HepG2 (cell line): Measurements from ENCODE around the gene PARP1. TPM values are rescaled to one million over a fixed set of nuclear protein-coding genes. Genes with fewer than 3 reads are reported as not detected.

Experiments used
- ATAC-seq: fragments of 200-7000 bp; cut with Tn5 transposase; 3 replicates; pipeline ENCODE4 v1.9.1; 2020; ENCODE audit warnings: mild to moderate bottlenecking, moderate library complexity
- BruUV-seq: library from RNA; stranded (reverse); fragments of 400-500 nt; replicated peaks from 2 replicates; lab custom pipeline; 2021; lab: Mats Ljungman, UMichigan
- CTCF ChIA-PET: fragments of 300-600 bp; formaldehyde crosslinking; extraction: SDS; loops from one replicate; lab custom pipeline; 2021; ENCODE audit warnings: low total read pairs, inconsistent platforms, low intra/inter-chr PET ratio; lab: Yijun Ruan, JAX
- POLR2A ChIA-PET: fragments of 350-600 bp; sonication (Branson Sonifier 250); formaldehyde crosslinking; loops from one replicate; lab custom pipeline; 2020; ENCODE audit warnings: antibody characterized with exemption, inconsistent platforms; lab: Yijun Ruan, JAX
- DNase-seq: peaks from one replicate; pipeline ENCODE4 v3.0.0-alpha.2; 2015; ENCODE audit warnings: low spot score
- FAIRE-seq: peaks from 3 replicates; lab custom pipeline; 2011; peaks lifted over from hg19 to GRCh38; lab: Jason Lieb, UNC
- H2AFZ ChIP-seq: one replicate; pipeline ENCODE4 v1.6.1; 2011; ENCODE audit warnings: low read length, inconsistent platforms
- H3K27ac ChIP-seq: fragments of 300-600 bp; 3 replicates; pipeline ENCODE4 v1.8.0; 2011; ENCODE audit warnings: mixed run types, mild to moderate bottlenecking, mixed read lengths, low read length, inconsistent platforms; ENCODE audit not compliant: insufficient read depth; ENCODE audit errors: extremely low read length
- H3K27me3 ChIP-seq, 2 experiments: fragments of 200-600 bp in 1 of 2; 2 replicates in 1 of 2; 3 replicates in 1 of 2; pipeline versions ENCODE4 v1.6.0 to v1.8.0; 2011; ENCODE audit warnings: low read length in 2 of 2, mild to moderate bottlenecking in 2 of 2, moderate library complexity in 2 of 2, inconsistent platforms in 1 of 2; ENCODE audit not compliant: insufficient read depth in 2 of 2, control insufficient read depth in 1 of 2
- H3K36me3 ChIP-seq, 2 experiments: fragments of 200-600 bp in 1 of 2; replicated peaks in 1 of 2; 2 replicates in 1 of 2; 3 replicates in 1 of 2; pipeline versions ENCODE4 v1.5.1 to v1.8.0; 2011; ENCODE audit warnings: low read length in 2 of 2, inconsistent platforms in 1 of 2; ENCODE audit not compliant: insufficient read depth in 2 of 2, control insufficient read depth in 1 of 2
- H3K4me1 ChIP-seq: 2 replicates; pipeline ENCODE4 v1.5.1; 2012; ENCODE audit warnings: low read length, inconsistent platforms; ENCODE audit not compliant: insufficient read depth
- H3K4me2 ChIP-seq: 2 replicates; pipeline ENCODE4 v1.6.0; 2011; ENCODE audit warnings: low read depth, low read length, inconsistent platforms
- H3K4me3 ChIP-seq, 3 experiments: fragments of 200-600 bp in 1 of 3; sonication (generic), shearing (Covaris generic) in 1 of 3; replicated peaks in 1 of 3; 2 replicates each; pipeline ENCODE4 v1.5.1; 2011 to 2016; ENCODE audit warnings: low read length in 3 of 3, inconsistent platforms in 2 of 3, low read depth in 2 of 3, mild to moderate bottlenecking in 2 of 3, control low read depth in 1 of 3, mixed read lengths in 1 of 3; ENCODE audit not compliant: insufficient read depth in 1 of 3
- H3K79me2 ChIP-seq: one replicate; pipeline ENCODE4 v1.6.1; 2011; ENCODE audit warnings: low read length, inconsistent platforms; ENCODE audit not compliant: insufficient read depth
- H3K9ac ChIP-seq: 2 replicates; pipeline ENCODE4 v1.6.0; 2011; ENCODE audit warnings: mild to moderate bottlenecking, low read depth, low read length, inconsistent platforms; ENCODE audit not compliant: insufficient read depth
- H3K9me3 ChIP-seq: 2 replicates; pipeline ENCODE4 v1.5.1; 2012; ENCODE audit warnings: mild to moderate bottlenecking, low read length
- H4K20me1 ChIP-seq: 2 replicates; pipeline ENCODE4 v1.6.0; 2011; ENCODE audit warnings: inconsistent platforms, mild to moderate bottlenecking, low read length, moderate library complexity; ENCODE audit not compliant: insufficient read depth
- ARHGAP35 ChIP-seq: sonication (generic); formaldehyde crosslinking; IDR thresholded peaks from 2 replicates; pipeline ENCODE4 v1.9.0; 2022; ENCODE audit warnings: mild to moderate bottlenecking, inconsistent platforms, moderate library complexity, missing genetic modification reagents, borderline replicate concordance
- CREB1 ChIP-seq, 2 experiments: fragments of 450-650 bp in 1 of 2; IDR thresholded peaks; 2 replicates each; pipeline ENCODE4 v1.6.1; 2016 to 2017; ENCODE audit warnings: control low read depth in 1 of 2, mild to moderate bottlenecking in 1 of 2, missing compliant biosample characterization in 1 of 2, missing genetic modification characterization in 1 of 2
- ETV6 ChIP-seq: sonication (generic); formaldehyde crosslinking; conservative IDR thresholded peaks from 2 replicates; pipeline ENCODE4 v1.4.0; 2020; ENCODE audit warnings: missing genetic modification reagents
- GLI4 ChIP-seq: sonication (generic); formaldehyde crosslinking; IDR thresholded peaks from 2 replicates; pipeline ENCODE4 v1.5.1; 2020; ENCODE audit warnings: missing genetic modification reagents, mild to moderate bottlenecking, moderate library complexity, borderline replicate concordance
- HMG20A ChIP-seq: IDR thresholded peaks from 2 replicates; pipeline ENCODE4 v1.6.1; 2016; ENCODE audit warnings: borderline replicate concordance
- NCOA5 ChIP-seq: sonication (generic); formaldehyde crosslinking; IDR thresholded peaks from 2 replicates; pipeline ENCODE4 v1.4.0; 2020; ENCODE audit warnings: missing genetic modification reagents
- POGK ChIP-seq: sonication (generic); formaldehyde crosslinking; conservative IDR thresholded peaks from 2 replicates; pipeline ENCODE4 v1.8.0; 2022; ENCODE audit warnings: mild to moderate bottlenecking, moderate library complexity, missing genetic modification reagents
- SUZ12 ChIP-seq: fragments of 150-350 bp; IDR thresholded peaks from 2 replicates; pipeline ENCODE4 v1.6.1; 2014; ENCODE audit warnings: low read depth, low read length
- TEF ChIP-seq: sonication (generic); formaldehyde crosslinking; IDR thresholded peaks from 2 replicates; pipeline ENCODE4 v1.5.0; 2020; ENCODE audit warnings: missing genetic modification reagents
- ZKSCAN5 ChIP-seq: sonication (generic); formaldehyde crosslinking; IDR thresholded peaks from 2 replicates; pipeline ENCODE4 v1.5.1; 2020; ENCODE audit warnings: mild to moderate bottlenecking, missing genetic modification reagents
- ZNF124 ChIP-seq: sonication (generic); formaldehyde crosslinking; IDR thresholded peaks from 2 replicates; pipeline ENCODE4 v1.4.0; 2020; ENCODE audit warnings: missing genetic modification reagents
- ZNF230 ChIP-seq: sonication (generic); formaldehyde crosslinking; IDR thresholded peaks from 2 replicates; pipeline ENCODE4 v1.4.0; 2020; ENCODE audit warnings: mild to moderate bottlenecking, missing genetic modification reagents
- ZNF335 ChIP-seq: sonication (generic); formaldehyde crosslinking; IDR thresholded peaks from 2 replicates; pipeline ENCODE4 v1.4.0; 2020; ENCODE audit warnings: missing genetic modification reagents
- WGBS: methylation state at CpG from one replicate; pipeline ENCODE4 v1.1.6; 2017; ENCODE audit warnings: low lambda C conversion rate; 5-methylcytosine and 5-hydroxymethylcytosine counted together
- in situ Hi-C: cut with HindIII; loops from 2 replicates; pipeline ENCODE4 v1.10.0; 2017; ENCODE audit warnings: low pct_unique_long_range_greater_than_20kb; ENCODE audit not compliant: extremely low pct_ligation_motif_present
- intact Hi-C: fragments of 100-400 bp; cut with micrococcal nuclease; formaldehyde crosslinking; loops from one replicate; pipeline ENCODE4 v1.10.0; 2022; ENCODE audit not compliant: unreplicated experiment
- polyA plus RNA-seq, 8 experiments: library from polyadenylated mRNA; depleted of rRNA in 3 of 8; stranded (reverse) in 7 of 8; unstranded in 1 of 8; fragments of >200 nt; fragmentation: Illumina TruSeq in 4 of 8; extraction: Trizol in 4 of 8; gene quantifications; 2 replicates each; pipeline versions ENCODE4 v1.2.1 to v1.2.3, GENCODE V29; 2011 to 2016; ENCODE audit warnings: low read depth in 4 of 8, missing spikeins in 1 of 8, mixed read lengths in 1 of 8; ENCODE audit not compliant: insufficient read depth in 1 of 8
- total RNA-seq, 5 experiments: library from RNA; depleted of rRNA; stranded (reverse); fragments of >200 nt; fragmentation: Illumina TruSeq; extraction: Trizol; gene quantifications; 2 replicates each; pipeline ENCODE4 v1.2.3, GENCODE V29; 2016; ENCODE audit warnings: low read depth in 1 of 5

The PARP1 gene
- total and polyA plus RNA-seq, 2 of the 13 experiments (the other 11 are each of a cell fraction or from before 2014, with no cell fraction given), result 50.1 to 85.2 TPM

GRCh38 chr1:226447932-226448665 is 40.2 kb upstream of the PARP1 start:
- H3K79me2 ChIP-seq, result no peaks in the 10 kb centered on the region
- no TSS peak for BruUV-seq
- ChIA-PET POLR2A (no interaction called here), CTCF (no interaction called here)
- ATAC-seq (no peak), DNase-seq (no peak), FAIRE-seq (no peak)
- in situ Hi-C loops, result no loop called here
- no peaks in the 10 kb centered on the region for H3K4me1 ChIP-seq
- no peak overlapping the region for H3K27ac ChIP-seq
- H3K4me2 ChIP-seq, result no peak overlapping the region
- H3K9me3 ChIP-seq, result no peaks in the 10 kb centered on the region
- H4K20me1 ChIP-seq, result no peaks in the 10 kb centered on the region
- no peak overlapping the region for H2AFZ ChIP-seq
- H3K4me3 ChIP-seq, result no peak overlapping the region
- H3K36me3 ChIP-seq, result no peaks in the 10 kb centered on the region
- H3K27me3 ChIP-seq, result peaks cover 0 to 6% of the 10 kb centered on the region in 2 experiments; a peak in 1 of 5 replicates
- 44% methylated on average over 4 of the region's 4 CpGs for WGBS
- TF ChIP-seq GLI4 (no peak), ZNF335 (CRISPR knock-in tag) (no peak), ZNF124 (CRISPR knock-in tag) (no peak), HMG20A (CRISPR knock-in tag) (no peak), ZKSCAN5 (CRISPR knock-in tag) (no peak), TEF (CRISPR knock-in tag) (no peak), SUZ12 (no peak)
- intact Hi-C loops, result no loop called here
- H3K9ac ChIP-seq, result no peak overlapping the region

GRCh38 chr1:226446094-226446493 is 38.2 kb upstream of the PARP1 start:
- H3K4me3 ChIP-seq, result no peak overlapping the region
- no peak for DNase-seq
- 71% methylated on average over 2 of the region's 2 CpGs for WGBS
- H3K27ac ChIP-seq, result no peak overlapping the region
- ATAC-seq, result no peak
- CTCF ChIA-PET, result no interaction called here
- POLR2A ChIA-PET, result no interaction called here
- no TSS peak for BruUV-seq
- intact Hi-C loops (no loop called here), in situ Hi-C loops (no loop called here)
- no peak for FAIRE-seq
- H3K36me3 ChIP-seq, result no peaks in the 10 kb centered on the region
- H3K9me3 ChIP-seq, result no peaks in the 10 kb centered on the region
- H3K27me3 ChIP-seq, result peaks cover 0 to 6% of the 10 kb centered on the region in 2 experiments; a peak in 1 of 5 replicates
- no peak overlapping the region for H3K9ac ChIP-seq
- no peak overlapping the region for H2AFZ ChIP-seq
- H3K4me2 ChIP-seq, result no peak overlapping the region
- no peaks in the 10 kb centered on the region for H3K79me2 ChIP-seq
- no peaks in the 10 kb centered on the region for H3K4me1 ChIP-seq
- no peaks in the 10 kb centered on the region for H4K20me1 ChIP-seq
- TF ChIP-seq NCOA5, result no peak
- no peak for TF ChIP-seq ARHGAP35 (CRISPR knock-in tag)
- TF ChIP-seq ETV6, result no peak
- no peak for TF ChIP-seq ZNF230
- no peak for TF ChIP-seq CREB1 (IDR thresholded peaks at IDR 0.05)
- no peak for TF ChIP-seq CREB1 (CRISPR knock-in tag; IDR thresholded peaks at IDR 0.05)
- TF ChIP-seq POGK (CRISPR knock-in tag), result no peak
